ENCODE measurements around the gene TMEM94. TPM values are rescaled to one million over a fixed set of nuclear protein-coding genes. Genes with fewer than 3 reads are reported as not detected.

Gene TMEM94
- total RNA-seq, 4 donors from 2014 or later = 19.3 to 56.5 (median 28.3) TPM

- intact Hi-C loops (cut with DNase I) = no loop called here
- Histone ChIP-seq H3K4me3 (no peak overlapping the region), H3K36me3 (peaks cover 0 to 32% (median 0%) of the 10 kb centered on the region in 3 donors), H3K4me1 (peaks cover 14 to 34% (median 17%) of the 10 kb centered on the region in 3 donors), H3K9me3 (no peaks in the 10 kb centered on the region), H3K27ac (no peak overlapping the region), H3K27me3 (no peaks in the 10 kb centered on the region)
- WGBS, 2 donors = 81 to 86% methylated on average over 15 to 16 of the region's 16 CpGs
- TF ChIP-seq POLR2A (IDR thresholded peaks at IDR 0.05) = no peak
- TF ChIP-seq CTCF (IDR thresholded peaks at IDR 0.05) = no peak
- DNase-seq = no peak
Observed at GRCh38 chr17:75482098-75482942, 25.9 kb downstream of the TMEM94 start.

- Histone ChIP-seq H3K27ac (no peak overlapping the region), H3K4me3 (no peak overlapping the region), H3K36me3 (peaks cover 0 to 46% (median 0%) of the 10 kb centered on the region in 3 donors), H3K4me1 (peaks cover 14 to 46% (median 16%) of the 10 kb centered on the region in 3 donors), H3K27me3 (no peaks in the 10 kb centered on the region), H3K9me3 (no peaks in the 10 kb centered on the region)
- TF ChIP-seq POLR2A (IDR thresholded peaks at IDR 0.05) (no peak), CTCF (IDR thresholded peaks at IDR 0.05) (no peak)
- intact Hi-C loops (cut with DNase I) = no loop called here
- no CpG with 5 or more reads among the region's 12 CpGs for WGBS, 2 donors
- DNase-seq = no peak
Observed at GRCh38 chr17:75485688-75486087, 29.3 kb downstream of the TMEM94 start.

GRCh38 chr17:75486151-75486550 is 29.7 kb downstream of the TMEM94 start:
- Histone ChIP-seq H3K9me3 (no peaks in the 10 kb centered on the region), H3K4me3 (no peak overlapping the region), H3K27ac (peak overlapping the region in 1 of 4 donors; percentile 23), H3K27me3 (no peaks in the 10 kb centered on the region), H3K36me3 (peaks cover 0 to 51% (median 0%) of the 10 kb centered on the region in 3 donors), H3K4me1 (peaks cover 11 to 44% (median 14%) of the 10 kb centered on the region in 3 donors)
- intact Hi-C loops (cut with DNase I) = no loop called here
- no peak for DNase-seq
- WGBS, 2 donors = 94% methylated on average over 7 of the region's 14 CpGs; no CpG with 5 or more reads in 1 of the 2 donors
- TF ChIP-seq CTCF (IDR thresholded peaks at IDR 0.05) = no peak
- no peak for TF ChIP-seq POLR2A (IDR thresholded peaks at IDR 0.05)

- Histone ChIP-seq H3K4me1 (peaks cover 4 to 37% (median 8%) of the 10 kb centered on the region in 3 donors), H3K27me3 (no peaks in the 10 kb centered on the region), H3K36me3 (peaks cover 0 to 59% (median 6%) of the 10 kb centered on the region in 3 donors), H3K9me3 (no peaks in the 10 kb centered on the region), H3K4me3 (no peak overlapping the region), H3K27ac (peak overlapping the region; percentile 9 to 56 (median 38))
- 82 to 83% methylated on average over 3 to 4 of the region's 5 CpGs for WGBS, 2 donors
- TF ChIP-seq CTCF (IDR thresholded peaks at IDR 0.05) = no peak
- no peak for DNase-seq
- intact Hi-C loops (cut with DNase I) = no loop called here
Observed at GRCh38 chr17:75486951-75487350, 30.5 kb downstream of the TMEM94 start.

- peaks cover 0 to 65% (median 11%) of the 10 kb centered on the region in 3 donors for H3K36me3 ChIP-seq
- H3K4me1 ChIP-seq = peaks cover 4 to 37% (median 5%) of the 10 kb centered on the region in 3 donors
- H3K27me3 ChIP-seq = no peaks in the 10 kb centered on the region
- DNase-seq = no peak
- no peaks in the 10 kb centered on the region for H3K9me3 ChIP-seq
- H3K27ac ChIP-seq = peak overlapping the region; percentile 9 to 56 (median 38)
- TF ChIP-seq CTCF (IDR thresholded peaks at IDR 0.05) (no peak), POLR2A (IDR thresholded peaks at IDR 0.05) (no peak)
- WGBS, 2 donors = 61 to 77% methylated on average over 11 of the region's 12 CpGs
- intact Hi-C loops (cut with DNase I) = no loop called here
- H3K4me3 ChIP-seq = no peak overlapping the region
Observed at GRCh38 chr17:75487351-75488070, 31.1 kb downstream of the TMEM94 start.
